NK-92 (cell line): Measurements from ENCODE around the gene MYOM3.
"Not testable (repeated sequence)": the region's sequence is repeated elsewhere in the genome, so short reads cannot be mapped to it uniquely, and the experiment has no call there.

Experiments used
- DNase-seq: peaks from one replicate; lab custom pipeline; 2025; ENCODE audit not compliant: unreplicated experiment; lab: John Stamatoyannopoulos, UW

The MYOM3 gene

DNA sequence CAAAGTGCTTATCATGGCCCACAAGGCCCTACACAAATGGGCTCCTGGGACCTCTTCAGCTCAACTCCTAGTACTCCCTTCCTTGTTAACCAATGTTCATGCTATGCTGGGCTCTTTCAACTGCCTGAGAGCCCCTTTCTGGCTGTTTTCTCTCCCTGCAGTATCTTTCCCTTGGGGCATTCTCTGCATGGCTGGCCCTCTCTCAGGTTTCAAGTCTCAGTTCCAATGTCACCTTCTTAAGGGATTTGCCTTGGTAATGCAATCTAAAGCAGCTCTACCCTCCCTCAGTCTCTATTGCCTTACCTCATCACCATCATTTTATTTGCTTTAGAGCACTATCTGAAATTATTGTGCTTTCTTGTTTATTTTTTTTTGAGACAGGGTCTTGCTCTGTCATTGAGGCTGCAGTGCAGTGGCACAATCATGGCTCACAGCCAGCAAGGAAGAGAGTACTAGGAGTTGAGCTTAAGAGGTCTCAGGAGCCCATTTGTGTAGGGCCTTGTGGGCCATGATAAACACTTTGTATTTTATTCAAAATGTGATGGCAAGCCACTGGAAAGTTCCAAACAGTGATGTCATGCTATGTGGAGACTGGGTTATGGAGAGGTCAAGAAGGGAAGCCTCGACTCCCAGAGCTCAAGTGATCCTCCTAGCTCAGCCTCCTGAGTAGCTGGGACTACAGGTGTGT is 68.4 kb downstream of the MYOM3 start:
- DNase-seq: no peak

DNA sequence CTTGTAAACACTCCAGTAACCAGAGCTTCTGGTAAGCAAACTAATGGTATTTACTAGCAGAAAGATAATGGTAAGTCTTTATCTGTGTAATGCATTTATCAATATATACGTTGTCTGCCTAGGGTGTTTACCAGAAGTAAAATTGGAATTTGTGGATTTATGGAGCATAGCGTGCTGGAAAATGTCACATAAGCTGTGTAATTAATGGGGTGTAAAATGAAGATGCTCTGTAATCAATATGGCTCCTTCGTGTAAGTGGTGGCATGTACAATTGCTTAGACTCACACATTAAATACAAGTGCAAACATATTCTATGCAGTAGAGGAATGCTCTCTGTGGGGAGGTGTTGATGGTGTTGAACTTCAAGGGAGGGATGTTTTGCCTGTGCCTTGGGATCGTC is 69.6 kb downstream of the MYOM3 start:
- no peak for DNase-seq

DNA sequence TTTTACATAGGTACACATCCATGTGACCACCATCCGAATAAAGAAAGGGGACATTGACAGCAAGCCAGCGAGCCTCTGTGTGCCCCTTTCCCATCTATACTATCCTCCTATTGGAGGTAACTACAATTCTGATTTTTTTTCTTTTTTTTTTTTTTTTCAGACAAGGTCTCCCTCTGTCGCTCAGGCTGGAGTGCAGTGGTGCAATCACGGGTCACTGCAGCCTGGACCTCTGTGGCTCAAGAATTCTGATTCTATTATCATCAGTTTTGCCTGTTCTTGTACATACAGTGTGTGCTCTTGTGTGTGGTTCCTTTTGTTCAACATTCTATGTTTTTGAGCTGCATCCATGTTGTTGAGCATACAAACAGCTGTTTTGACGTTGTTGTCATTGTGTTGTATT is 75.8 kb downstream of the MYOM3 start:
- DNase-seq: no peak

DNA sequence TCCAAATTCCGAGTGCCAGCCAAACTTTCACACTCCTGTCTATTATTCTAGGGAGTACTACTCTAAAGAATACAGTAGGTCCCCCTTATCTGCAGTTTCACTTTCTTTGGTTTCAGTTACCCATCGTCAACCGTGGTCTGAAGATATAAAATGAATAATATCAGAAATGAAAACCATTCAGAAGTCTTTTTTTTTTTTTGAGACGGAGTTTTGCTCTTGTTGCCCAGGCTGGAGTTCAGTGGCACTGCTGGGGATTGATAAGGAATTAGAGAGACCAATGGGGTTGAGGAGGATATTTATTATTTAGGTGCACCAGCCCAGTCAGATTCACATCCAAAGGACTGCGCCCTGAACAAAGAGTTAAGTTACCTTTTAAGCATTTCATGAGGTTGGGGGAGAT is 79.0 kb downstream of the MYOM3 start:
- DNase-seq: no peak

DNA sequence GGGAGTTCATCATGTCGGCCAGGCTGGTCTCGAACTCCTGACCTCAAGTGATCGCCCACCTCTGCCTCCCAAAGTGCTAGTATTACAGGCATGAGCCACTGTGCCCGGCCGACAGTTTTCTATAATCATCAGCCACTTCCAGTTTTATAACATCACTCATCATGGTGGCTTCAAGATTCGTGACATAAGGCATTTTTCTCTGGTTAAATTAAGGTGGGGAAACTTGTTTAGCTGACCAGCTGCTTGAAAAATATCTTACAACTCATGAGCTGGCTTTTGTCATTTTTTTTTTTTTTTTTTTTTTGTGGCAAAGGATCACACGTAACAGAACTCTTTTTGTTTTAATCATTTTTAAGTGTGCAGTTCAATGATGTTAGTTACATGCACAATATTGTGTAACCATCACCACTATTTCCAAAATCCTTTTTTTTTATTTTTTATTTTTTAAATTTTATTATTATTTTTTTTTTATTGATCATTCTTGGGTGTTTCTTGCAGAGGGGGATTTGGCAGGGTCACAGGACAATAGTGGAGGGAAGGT is 80.9 kb downstream of the MYOM3 start:
- DNase-seq: not testable (repeated sequence)

DNA sequence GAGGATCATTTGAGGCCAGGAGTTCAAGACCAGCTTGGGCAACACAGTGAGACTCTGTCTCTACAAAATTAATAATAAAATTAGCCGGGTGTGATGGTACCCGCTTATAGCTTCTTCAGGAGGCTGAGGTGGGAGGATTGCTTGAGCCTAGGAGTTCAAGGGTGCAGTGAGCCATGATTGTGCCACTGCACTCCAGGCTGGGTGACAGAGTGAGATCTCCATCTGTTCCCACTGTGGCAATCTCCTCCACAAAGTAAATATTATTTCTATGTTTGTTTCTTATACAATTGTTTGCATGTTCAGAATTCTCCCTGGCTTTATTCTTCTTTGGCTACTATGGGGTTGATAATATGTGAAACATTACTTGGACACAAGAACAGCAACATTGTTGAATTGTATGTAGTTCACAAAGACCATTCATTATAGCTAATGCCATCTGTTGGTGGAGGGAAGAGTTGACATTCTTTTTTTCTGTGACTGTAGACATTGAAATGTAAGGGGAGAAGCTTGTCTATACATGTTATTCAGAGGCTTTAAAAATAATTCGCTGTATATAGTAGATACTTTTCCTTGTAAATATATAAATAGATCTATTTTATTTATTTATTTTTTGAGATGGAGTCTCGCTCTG is 84.0 kb downstream of the MYOM3 start:
- DNase-seq: no peak

DNA sequence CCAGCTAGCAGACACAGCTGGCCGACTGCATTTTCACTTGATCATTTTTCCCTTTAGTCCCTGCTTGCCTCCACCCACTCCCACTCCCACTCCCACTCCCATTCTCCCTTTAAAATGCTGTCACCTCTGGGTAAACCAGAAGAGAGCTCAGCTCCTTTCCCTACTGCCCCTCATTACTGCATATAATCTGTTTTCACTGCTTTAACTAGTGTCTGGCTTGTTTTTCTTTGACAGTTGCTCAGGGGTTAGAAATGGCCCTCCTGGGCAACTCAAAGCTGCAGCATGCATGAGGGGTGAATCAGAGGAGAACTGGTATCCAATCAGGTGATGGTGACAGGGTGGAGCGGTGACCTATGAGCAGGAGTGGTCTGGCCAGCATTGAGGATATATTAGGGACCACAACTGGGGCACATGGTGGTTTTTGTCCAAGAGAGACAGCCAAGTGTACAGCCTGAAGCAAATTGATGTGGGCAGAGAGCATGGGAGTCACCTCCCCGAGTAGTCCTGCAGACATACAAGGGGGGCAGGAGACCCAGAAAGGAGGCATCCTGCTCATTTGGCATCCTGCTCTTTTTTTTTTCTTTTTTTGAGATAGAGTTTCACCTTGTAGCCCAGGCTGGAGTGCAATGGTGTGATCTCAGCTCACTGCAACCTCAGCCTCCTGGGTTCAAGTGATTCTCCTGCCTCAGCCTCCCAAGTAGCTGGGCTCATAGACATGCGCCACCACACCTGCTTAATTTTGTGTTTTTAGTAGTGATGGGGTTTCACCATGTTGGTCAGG is 89.2 kb downstream of the MYOM3 start:
- no peak for DNase-seq

DNA sequence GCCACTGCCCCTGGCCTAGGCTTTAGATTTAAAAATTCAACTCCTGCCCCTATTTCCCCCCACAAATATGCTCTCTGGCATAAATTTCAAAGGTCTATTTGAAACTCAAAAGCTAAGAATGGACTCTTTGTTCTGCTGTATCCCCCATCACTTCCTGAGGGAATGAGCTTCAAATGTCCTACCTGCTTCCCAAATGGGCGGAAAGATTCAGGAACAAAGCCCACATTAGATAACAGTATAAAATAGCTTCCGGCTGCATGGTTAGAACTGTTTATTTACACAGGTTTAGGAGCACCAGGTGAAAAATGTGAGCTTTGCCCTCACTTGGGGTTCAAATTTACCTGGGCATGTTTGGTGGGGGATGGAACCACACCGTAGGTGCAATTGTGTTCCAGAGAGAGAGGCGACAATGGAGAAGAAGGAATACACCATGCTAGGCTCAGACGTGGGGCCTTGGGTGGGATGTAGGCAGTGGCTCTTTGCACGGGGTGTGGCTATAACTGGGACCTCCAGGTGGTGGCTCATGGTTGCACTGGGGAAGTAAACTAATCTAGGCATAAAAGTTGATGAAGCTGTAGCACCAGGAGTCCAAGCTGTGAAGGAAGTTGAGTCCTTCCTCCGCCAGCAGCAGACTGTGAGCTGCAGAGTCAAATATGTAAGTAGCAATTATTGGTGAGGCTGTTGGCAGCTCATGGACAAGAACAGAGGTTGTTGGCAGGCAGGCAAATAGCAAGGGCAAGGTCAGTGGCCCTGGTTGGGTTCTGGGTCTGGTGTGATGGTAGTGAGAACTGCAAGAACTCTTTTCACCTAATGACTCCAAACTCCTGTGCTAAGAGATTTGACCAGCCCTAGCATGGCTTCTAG is 90.3 kb downstream of the MYOM3 start:
- no peak for DNase-seq

DNA sequence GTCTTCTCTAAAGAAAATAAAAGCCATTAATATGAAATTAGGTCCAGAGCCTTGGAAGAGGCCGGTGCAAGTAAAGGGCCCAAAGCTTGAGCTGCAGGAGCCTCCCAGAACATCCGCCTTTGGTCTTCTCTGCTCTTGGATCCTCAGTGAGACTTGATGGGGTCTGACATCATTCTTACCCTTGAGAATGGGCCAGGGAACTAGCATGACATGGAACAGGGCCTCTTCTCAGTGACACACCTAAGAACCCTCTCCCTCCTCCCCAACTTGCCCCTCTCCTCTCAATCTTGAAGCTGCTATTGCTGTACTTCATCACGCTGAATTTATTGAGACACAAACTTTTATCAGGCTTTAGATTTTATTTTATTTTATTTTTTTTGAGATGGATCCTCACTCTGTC is 91.5 kb downstream of the MYOM3 start:
- DNase-seq: no peak

DNA sequence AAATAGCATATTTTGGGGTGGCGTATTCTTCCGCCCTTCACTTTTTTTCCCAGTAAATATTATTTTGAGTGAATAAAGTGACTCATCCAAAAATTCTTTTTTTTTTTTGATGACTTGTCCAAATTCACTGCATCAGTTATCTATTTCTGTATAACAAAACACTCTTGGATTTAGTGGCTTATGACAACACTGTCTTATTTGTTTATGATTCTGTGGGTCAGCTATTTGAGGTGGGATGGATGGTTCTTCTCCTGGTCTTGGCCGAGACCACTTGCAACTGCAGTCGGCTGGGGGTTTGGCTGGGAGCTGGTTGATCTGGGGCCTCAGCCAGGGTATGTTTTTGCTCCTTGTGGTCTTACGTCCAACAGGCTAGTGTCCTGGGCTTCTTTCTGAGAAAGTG is 91.9 kb downstream of the MYOM3 start:
- DNase-seq: no peak

DNA sequence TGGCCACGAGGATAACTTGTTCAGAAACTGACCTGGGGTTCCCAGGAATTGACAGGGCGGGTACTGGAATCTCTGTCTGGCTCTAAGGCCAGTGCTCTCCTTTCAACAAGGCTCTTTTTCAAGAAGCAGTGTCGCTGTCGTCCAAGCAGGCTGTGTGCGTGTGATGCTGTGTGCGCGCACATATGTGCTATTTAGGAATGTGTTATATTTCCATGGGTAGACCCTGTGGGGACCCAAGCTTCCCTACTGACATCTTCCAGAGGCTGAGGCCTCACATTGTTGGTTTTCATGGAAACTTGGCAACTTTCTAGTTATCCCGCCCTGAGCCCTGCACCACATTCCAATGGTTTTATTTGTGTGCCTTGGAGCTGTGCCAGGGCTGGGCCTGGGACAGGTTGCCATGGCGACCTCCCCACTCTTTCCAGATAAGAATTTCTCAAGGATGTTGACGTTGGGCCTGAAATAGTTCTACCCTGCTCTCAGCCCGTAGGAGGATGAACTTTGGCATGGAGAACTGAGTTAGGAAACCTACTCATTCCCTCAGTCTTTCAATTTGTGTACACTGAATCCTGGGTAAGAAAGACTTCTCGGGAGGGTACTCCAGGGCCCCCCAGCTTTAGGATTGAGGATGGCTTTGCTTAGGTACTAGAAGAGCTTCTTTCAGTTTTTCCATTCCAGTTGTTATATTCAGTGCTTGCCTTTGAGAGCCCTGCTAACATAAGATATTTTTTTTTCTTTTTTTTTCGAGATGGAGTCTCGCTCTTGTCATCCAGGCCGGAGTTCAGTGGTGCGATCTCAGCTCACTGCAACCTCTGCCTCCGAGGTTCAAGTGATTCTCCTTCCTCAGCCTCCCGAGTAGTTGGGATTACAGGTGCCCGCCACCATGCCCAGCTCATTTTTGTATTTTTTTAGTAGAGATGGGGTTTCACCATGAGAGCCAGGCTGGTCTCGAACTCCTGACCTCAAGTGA is 93.0 kb downstream of the MYOM3 start:
- DNase-seq: no peak

DNA sequence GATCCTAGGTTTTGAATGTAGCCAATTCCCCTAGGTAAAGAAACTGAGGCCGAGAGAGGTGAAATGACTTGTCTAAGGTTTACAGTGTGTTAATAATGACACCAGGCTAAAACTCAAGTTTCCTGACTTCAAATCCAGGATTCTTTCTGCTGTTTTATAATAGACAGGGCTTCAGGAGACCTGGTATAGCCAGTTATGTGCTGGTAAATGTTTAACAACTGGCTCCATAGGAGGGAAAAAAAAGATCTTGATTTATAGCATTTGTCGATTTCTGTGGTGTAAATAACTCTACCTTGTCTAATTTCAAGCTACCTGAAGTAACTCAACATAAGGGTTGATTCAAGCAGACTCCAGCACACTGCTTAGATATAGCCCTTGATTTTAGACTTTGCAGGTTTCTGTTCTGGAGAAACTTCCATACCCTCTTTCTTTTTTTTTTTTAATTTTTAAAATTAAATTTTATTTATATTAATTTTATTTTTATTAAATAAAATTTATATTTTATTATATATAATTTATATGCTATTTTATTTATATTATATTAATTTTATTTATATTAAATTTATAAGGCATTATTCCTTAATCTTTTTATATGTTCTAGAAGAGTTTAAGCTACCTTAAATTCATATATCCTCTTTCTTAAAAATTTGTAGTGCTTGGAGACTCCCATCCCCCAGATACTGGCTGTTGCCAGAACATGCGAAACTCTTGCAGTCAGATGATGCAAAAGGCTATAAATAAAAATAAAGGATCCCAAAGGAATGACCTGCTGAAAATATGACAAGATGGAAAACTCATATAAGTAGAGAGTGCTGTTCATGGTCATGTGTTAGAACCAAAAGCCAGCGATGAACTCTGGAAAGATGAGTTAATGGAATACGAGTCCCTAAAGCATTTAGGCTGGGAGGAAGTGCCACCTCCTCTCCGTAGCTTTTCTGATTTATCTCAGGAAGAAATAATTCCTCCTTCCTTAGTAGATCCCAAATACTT is 96.4 kb downstream of the MYOM3 start:
- DNase-seq: no peak

DNA sequence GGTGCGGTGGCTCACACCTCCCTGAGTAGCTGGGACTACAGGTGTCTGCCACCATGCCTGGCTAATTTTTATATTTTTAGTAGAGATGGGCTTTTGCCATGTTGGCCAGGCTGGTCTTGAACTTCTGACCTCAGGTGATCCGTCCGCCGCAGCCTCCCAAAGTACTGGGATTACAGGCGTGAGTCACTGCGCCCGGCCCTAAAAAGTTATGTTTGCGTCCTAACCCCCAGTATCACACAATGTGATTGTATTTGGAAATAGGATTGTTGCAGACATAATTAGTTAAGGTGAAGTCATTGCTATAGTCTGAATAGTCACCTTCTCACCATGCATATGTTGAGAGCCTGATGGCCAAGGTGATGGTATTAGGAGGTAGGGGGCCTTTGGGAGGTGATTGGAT is 99.1 kb downstream of the MYOM3 start:
- not testable (repeated sequence) for DNase-seq

DNA sequence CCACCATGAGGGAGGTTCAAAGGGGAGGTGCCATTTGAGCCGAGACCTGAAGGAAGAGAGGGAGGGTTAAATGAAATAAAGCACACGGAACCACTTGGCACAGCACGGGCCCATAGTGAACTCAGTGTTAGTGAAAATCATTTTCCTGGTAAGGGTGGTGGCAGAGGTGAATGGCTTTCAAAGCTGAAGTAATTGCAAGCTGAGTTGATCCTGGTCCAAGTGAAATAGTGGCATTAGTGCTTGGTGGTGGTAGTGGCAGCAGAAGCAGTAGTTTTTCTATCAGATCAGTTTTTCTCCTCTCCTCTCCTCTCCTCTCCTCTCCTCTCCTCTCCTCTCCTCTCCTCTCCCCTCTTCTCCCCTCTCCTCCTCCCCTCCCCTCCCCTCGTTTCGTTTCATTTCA is 101.3 kb downstream of the MYOM3 start:
- no peak for DNase-seq

DNA sequence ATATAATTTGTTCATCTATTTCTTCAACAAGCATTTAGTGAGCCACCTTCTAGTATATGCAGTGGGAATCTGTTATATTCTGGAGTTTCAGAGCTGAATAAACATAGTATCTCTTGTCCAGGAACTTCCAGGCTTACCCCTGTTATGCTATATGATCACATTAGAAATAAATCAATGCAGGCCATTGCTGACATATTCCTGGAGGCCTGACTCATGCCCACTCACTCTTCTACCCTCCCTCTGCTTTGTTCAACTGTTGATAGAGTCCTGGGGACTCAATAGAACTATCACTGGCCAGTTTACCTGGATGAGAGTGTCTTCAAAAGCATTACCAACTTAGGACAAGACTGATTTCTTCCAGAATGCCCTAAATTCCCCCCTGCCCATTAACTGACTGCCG is 102.5 kb downstream of the MYOM3 start:
- DNase-seq: no peak

DNA sequence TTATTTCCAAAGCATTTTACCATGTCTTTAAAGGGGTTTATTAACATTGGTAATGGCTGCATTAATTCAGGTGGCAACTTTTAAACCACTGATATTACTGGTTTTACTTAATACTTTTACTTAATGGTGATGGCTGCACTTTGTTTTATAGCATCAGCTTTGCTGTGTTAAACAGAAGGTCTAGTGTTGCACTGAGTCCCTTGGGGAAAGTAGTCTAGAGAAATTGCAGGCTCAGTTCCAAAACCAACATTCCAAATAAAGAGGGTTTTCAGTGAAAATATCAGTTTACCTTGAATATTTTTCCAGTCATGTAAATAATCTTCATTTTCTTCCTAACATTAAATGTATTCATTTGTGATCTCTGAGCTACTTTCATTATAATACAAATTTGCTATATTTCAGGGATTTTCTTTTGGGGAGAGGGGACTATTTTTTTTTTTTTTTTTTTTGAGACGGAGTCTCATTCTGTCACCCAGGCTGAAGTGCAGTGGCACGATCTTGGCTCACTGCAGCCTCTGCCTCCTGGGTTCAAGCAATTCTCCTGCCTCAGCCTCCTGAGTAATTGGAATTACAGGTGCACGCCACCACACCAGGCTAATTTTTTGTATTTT is 103.3 kb downstream of the MYOM3 start:
- DNase-seq: not testable (repeated sequence)

DNA sequence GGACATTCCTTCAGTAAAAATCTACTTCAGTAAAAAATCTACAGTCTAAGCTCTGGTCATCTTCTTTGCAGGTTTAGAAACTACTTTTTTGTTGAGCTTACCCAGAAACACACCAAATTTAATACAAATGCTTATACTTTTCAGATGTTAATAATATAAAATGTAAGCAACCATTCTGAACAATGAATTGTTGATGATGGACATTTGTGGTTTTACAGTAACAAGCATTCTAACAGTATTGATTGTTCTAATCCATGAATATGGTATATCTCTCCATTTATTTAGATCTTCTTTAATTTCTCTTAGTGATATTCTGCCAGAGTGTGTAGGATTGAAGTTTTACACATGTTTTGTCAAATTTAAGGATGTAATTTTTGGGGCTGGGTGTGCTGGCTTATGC is 104.9 kb downstream of the MYOM3 start:
- DNase-seq: no peak
